ENCODE measurements around the gene ENDOV. TPM values are rescaled to one million over a fixed set of nuclear protein-coding genes. Genes with fewer than 3 reads are reported as not detected.
"Not testable (repeated sequence)": the region's sequence is repeated elsewhere in the genome, so short reads cannot be mapped to it uniquely, and the experiment has no call there.

Gene ENDOV
- total RNA-seq, 1 donor from 2014 or later, result 32.4 TPM

- ATAC-seq, result no peak
- intact Hi-C loops (cut with DNase I), result no loop called here
- DNase-seq (ENCODE audit: low spot score), result no peak
Measured at GRCh38 chr17:80386341-80386740, 28.6 kb upstream of the ENDOV start.

GRCh38 chr17:80387071-80387470, 27.9 kb upstream of the ENDOV start:
- no peak for DNase-seq (ENCODE audit: low spot score)
- ATAC-seq, result no peak
- intact Hi-C loops (cut with DNase I), result no loop called here

GRCh38 chr17:80388175-80388574, 26.8 kb upstream of the ENDOV start:
- intact Hi-C loops (cut with DNase I), result no loop called here
- no peak for DNase-seq (ENCODE audit: low spot score)
- ATAC-seq, result no peak

GRCh38 chr17:80388601-80389000, 26.4 kb upstream of the ENDOV start:
- no peak for DNase-seq (ENCODE audit: low spot score)
- intact Hi-C loops (cut with DNase I), result no loop called here
- ATAC-seq, result no peak

- intact Hi-C loops (cut with DNase I), result no loop called here
- ATAC-seq (peak; percentile 43), DNase-seq (ENCODE audit: low spot score) (no peak)
Measured at GRCh38 chr17:80389011-80389995, 25.7 kb upstream of the ENDOV start.

- peak; percentile 40 for DNase-seq (ENCODE audit: low spot score)
- intact Hi-C loops (cut with DNase I), result no loop called here
- ATAC-seq, result no peak
Measured at GRCh38 chr17:80393241-80393890, 21.6 kb upstream of the ENDOV start.

- ATAC-seq, result no peak
- intact Hi-C loops (cut with DNase I), result no loop called here
- DNase-seq (ENCODE audit: low spot score), result peak; percentile 28
Measured at GRCh38 chr17:80393961-80394360, 21.0 kb upstream of the ENDOV start.

- intact Hi-C loops (cut with DNase I), result no loop called here
- DNase-seq (ENCODE audit: low spot score), result peak; percentile 40
- no peak for ATAC-seq
Measured at GRCh38 chr17:80394629-80395216, 20.2 kb upstream of the ENDOV start.

GRCh38 chr17:80395402-80396151, 19.4 kb upstream of the ENDOV start:
- DNase-seq (ENCODE audit: low spot score) (no peak), ATAC-seq (no peak)
- intact Hi-C loops (cut with DNase I), result no loop called here

- DNase-seq (ENCODE audit: low spot score), result no peak
- no peak for ATAC-seq
- intact Hi-C loops (cut with DNase I), result no loop called here
Measured at GRCh38 chr17:80396157-80397033, 18.6 kb upstream of the ENDOV start.

GRCh38 chr17:80397034-80397387, 18.0 kb upstream of the ENDOV start:
- intact Hi-C loops (cut with DNase I), result no loop called here
- DNase-seq (ENCODE audit: low spot score), result no peak
- ATAC-seq, result no peak

- ATAC-seq (no peak), DNase-seq (ENCODE audit: low spot score) (no peak)
- intact Hi-C loops (cut with DNase I), result no loop called here
Measured at GRCh38 chr17:80397686-80398085, 17.3 kb upstream of the ENDOV start.

- not testable (repeated sequence) for DNase-seq (ENCODE audit: low spot score); ATAC-seq
Measured at GRCh38 chr17:80401086-80401485, 13.9 kb upstream of the ENDOV start.

GRCh38 chr17:80402102-80402501, 12.9 kb upstream of the ENDOV start:
- ATAC-seq; intact Hi-C loops (cut with DNase I); DNase-seq (ENCODE audit: low spot score): not testable (repeated sequence)

More at GRCh38 chr17:80401086-80401485, 13.9 kb upstream of the ENDOV start:
- intact Hi-C loops (cut with DNase I), result not testable (repeated sequence)

- intact Hi-C loops (cut with DNase I), result no loop called here
- ATAC-seq (no peak), DNase-seq (ENCODE audit: low spot score) (no peak)
Measured at GRCh38 chr17:80402959-80403358, 12.0 kb upstream of the ENDOV start.

GRCh38 chr17:80406146-80406545, 8.8 kb upstream of the ENDOV start:
- intact Hi-C loops (cut with DNase I), result no loop called here
- ATAC-seq, result no peak
- no peak for DNase-seq (ENCODE audit: low spot score)

- not testable (repeated sequence) for ATAC-seq; DNase-seq (ENCODE audit: low spot score)
Measured at GRCh38 chr17:80407917-80408316, 7.0 kb upstream of the ENDOV start.

GRCh38 chr17:80408872-80409271, 6.1 kb upstream of the ENDOV start:
- ATAC-seq (no peak), DNase-seq (ENCODE audit: low spot score) (no peak)
- intact Hi-C loops (cut with DNase I), result no loop called here

More at GRCh38 chr17:80407917-80408316, 7.0 kb upstream of the ENDOV start:
- intact Hi-C loops (cut with DNase I), result not testable (repeated sequence)

Data from sciatic nerve (tissue), 2 donors.